Kidney epithelial cell (primary cell): ENCODE measurements around the gene PPP1R3G. TPM values are rescaled to one million over a fixed set of nuclear protein-coding genes. Genes with fewer than 3 reads are reported as not detected.

Source experiments
- DNase-seq: peaks from one replicate; pipeline ENCODE4 v3.0.0-alpha.2; 2010; ENCODE audit warnings: low read depth
- H3K27me3 ChIP-seq: 2 replicates; pipeline ENCODE4 v1.6.0; 2011; ENCODE audit warnings: low read length; ENCODE audit not compliant: control insufficient read depth, insufficient read depth
- H3K36me3 ChIP-seq: 2 replicates; pipeline ENCODE4 v1.5.1; 2011; ENCODE audit warnings: low read length; ENCODE audit not compliant: control insufficient read depth, insufficient read depth
- H3K4me3 ChIP-seq: 2 replicates; pipeline ENCODE4 v1.5.1; 2011; ENCODE audit warnings: low read depth, mild to moderate bottlenecking, control low read depth, low read length
- CTCF ChIP-seq: IDR thresholded peaks from 2 replicates; pipeline ENCODE4 v1.5.1; 2011; ENCODE audit warnings: mild to moderate bottlenecking, moderate library complexity, low read length, control low read depth, inconsistent platforms; ENCODE audit not compliant: insufficient read depth, poor library complexity, severe bottlenecking
- total RNA-seq: library from RNA; depleted of rRNA; stranded (reverse); fragments of >200 nt; gene quantifications from 2 replicates; pipeline ENCODE4 v1.2.3, GENCODE V29; 2015

Gene PPP1R3G
- total RNA-seq, 1 donor from 2014 or later: 0.96 TPM

- no peaks in the 10 kb centered on the region for H3K36me3 ChIP-seq
- DNase-seq: no peak
- peaks cover 2% of the 10 kb centered on the region for H3K27me3 ChIP-seq
- H3K4me3 ChIP-seq: no peak overlapping the region
- TF ChIP-seq CTCF: no peak
These were observed 6.3 kb downstream of the PPP1R3G start for GRCh38 chr6:5091210-5092069.

GRCh38 chr6:5093231-5094015 is 8.3 kb downstream of the PPP1R3G start:
- no peak for DNase-seq
- Histone ChIP-seq H3K36me3 (no peaks in the 10 kb centered on the region), H3K27me3 (no peaks in the 10 kb centered on the region), H3K4me3 (no peak overlapping the region)
- TF ChIP-seq CTCF: no peak

GRCh38 chr6:5094327-5094726 is 9.2 kb downstream of the PPP1R3G start:
- DNase-seq: peak; percentile 75

GRCh38 chr6:5095236-5095635 is 10.1 kb downstream of the PPP1R3G start:
- TF ChIP-seq CTCF: no peak
- DNase-seq: no peak
- Histone ChIP-seq H3K36me3 (no peaks in the 10 kb centered on the region), H3K27me3 (no peaks in the 10 kb centered on the region), H3K4me3 (no peak overlapping the region)

More at GRCh38 chr6:5094327-5094726, 9.2 kb downstream of the PPP1R3G start:
- Histone ChIP-seq H3K27me3 (no peaks in the 10 kb centered on the region), H3K36me3 (no peaks in the 10 kb centered on the region), H3K4me3 (no peak overlapping the region)
- no peak for TF ChIP-seq CTCF

GRCh38 chr6:5096482-5096881 is 11.3 kb downstream of the PPP1R3G start:
- no peak for TF ChIP-seq CTCF
- DNase-seq: no peak
- H3K36me3 ChIP-seq: no peaks in the 10 kb centered on the region
- no peak overlapping the region for H3K4me3 ChIP-seq
- H3K27me3 ChIP-seq: no peaks in the 10 kb centered on the region
